Stomach smooth muscle (tissue), 2 donors: ENCODE results near the gene UAP1L1.

Experiments
- H3K27ac ChIP-seq: one replicate; pipeline ENCODE4 v1.7.0; 2013; ENCODE audit warnings: mild to moderate bottlenecking, low read length, inconsistent platforms
- H3K27me3 ChIP-seq, 2 donors: one replicate each; pipeline ENCODE4 v1.7.0; 2013; ENCODE audit warnings: low read length in 2 of 2; ENCODE audit not compliant: insufficient read depth in 2 of 2, control insufficient read depth in 1 of 2
- H3K36me3 ChIP-seq, 2 donors: one replicate each; pipeline ENCODE4 v1.7.0; 2013; ENCODE audit warnings: low read length in 2 of 2; ENCODE audit not compliant: control insufficient read depth in 2 of 2, insufficient read depth in 2 of 2
- H3K4me1 ChIP-seq: one replicate; pipeline ENCODE4 v1.7.0; 2013; ENCODE audit warnings: low read length; ENCODE audit not compliant: control insufficient read depth, insufficient read depth
- H3K4me3 ChIP-seq, 2 donors: one replicate each; pipeline ENCODE4 v1.7.0; 2013; ENCODE audit warnings: low read length in 2 of 2
- H3K9ac ChIP-seq, 2 donors: one replicate each; pipeline ENCODE4 v1.7.0; 2013; ENCODE audit warnings: low read length in 2 of 2, mild to moderate bottlenecking in 1 of 2
- H3K9me3 ChIP-seq, 2 donors: one replicate each; pipeline ENCODE4 v1.7.0; 2013; ENCODE audit warnings: low read length in 2 of 2; ENCODE audit not compliant: control insufficient read depth in 2 of 2
- donor health status: healthy.
- donor health status: Pancreatic carcinoma.

The UAP1L1 gene

GRCh38 chr9:137107982-137108381, 30.7 kb downstream of the UAP1L1 start:
- Histone ChIP-seq H3K27ac (no peak overlapping the region), H3K36me3 (peaks cover 23 to 38% of the 10 kb centered on the region in 2 donors), H3K9ac (no peak overlapping the region), H3K27me3 (no peaks in the 10 kb centered on the region), H3K4me1 (no peaks in the 10 kb centered on the region), H3K4me3 (no peak overlapping the region), H3K9me3 (no peaks in the 10 kb centered on the region)

- no peaks in the 10 kb centered on the region for H3K27me3 ChIP-seq
- H3K4me1 ChIP-seq = no peaks in the 10 kb centered on the region
- no peaks in the 10 kb centered on the region for H3K9me3 ChIP-seq
- H3K4me3 ChIP-seq = no peak overlapping the region
- no peak overlapping the region for H3K27ac ChIP-seq
- H3K9ac ChIP-seq = no peak overlapping the region
- peaks cover 15 to 30% of the 10 kb centered on the region in 2 donors for H3K36me3 ChIP-seq
Observed at GRCh38 chr9:137108608-137109249, 31.4 kb downstream of the UAP1L1 start.

GRCh38 chr9:137109250-137110146, 32.2 kb downstream of the UAP1L1 start:
- Histone ChIP-seq H3K36me3 (peaks cover 10 to 25% of the 10 kb centered on the region in 2 donors), H3K27ac (no peak overlapping the region), H3K4me3 (no peak overlapping the region), H3K4me1 (no peaks in the 10 kb centered on the region), H3K9me3 (no peaks in the 10 kb centered on the region), H3K9ac (no peak overlapping the region), H3K27me3 (no peaks in the 10 kb centered on the region)

- H3K27me3 ChIP-seq = no peaks in the 10 kb centered on the region
- H3K27ac ChIP-seq = no peak overlapping the region
- no peak overlapping the region for H3K4me3 ChIP-seq
- no peak overlapping the region for H3K9ac ChIP-seq
- H3K9me3 ChIP-seq = no peaks in the 10 kb centered on the region
- peaks cover 5 to 19% of the 10 kb centered on the region in 2 donors for H3K36me3 ChIP-seq
- peaks cover 6% of the 10 kb centered on the region for H3K4me1 ChIP-seq
Observed at GRCh38 chr9:137110147-137110910, 33.0 kb downstream of the UAP1L1 start.

- Histone ChIP-seq H3K4me1 (peaks cover 6% of the 10 kb centered on the region), H3K4me3 (no peak overlapping the region), H3K36me3 (peaks cover 0 to 16% of the 10 kb centered on the region in 2 donors), H3K9ac (no peak overlapping the region), H3K27me3 (peaks cover 0 to 4% of the 10 kb centered on the region in 2 donors), H3K27ac (no peak overlapping the region), H3K9me3 (no peaks in the 10 kb centered on the region)
Observed at GRCh38 chr9:137110911-137111787, 33.8 kb downstream of the UAP1L1 start.

- Histone ChIP-seq H3K4me1 (peaks cover 6% of the 10 kb centered on the region), H3K4me3 (no peak overlapping the region), H3K9me3 (no peaks in the 10 kb centered on the region), H3K27ac (no peak overlapping the region), H3K36me3 (peaks cover 0 to 11% of the 10 kb centered on the region in 2 donors), H3K27me3 (peaks cover 0 to 5% of the 10 kb centered on the region in 2 donors), H3K9ac (no peak overlapping the region)
Observed at GRCh38 chr9:137111788-137112563, 34.7 kb downstream of the UAP1L1 start.

- Histone ChIP-seq H3K36me3 (peaks cover 0 to 9% of the 10 kb centered on the region in 2 donors), H3K4me1 (peaks cover 6% of the 10 kb centered on the region), H3K4me3 (no peak overlapping the region)
Observed at GRCh38 chr9:137112564-137113384, 35.5 kb downstream of the UAP1L1 start.

GRCh38 chr9:137113385-137114159, 36.3 kb downstream of the UAP1L1 start:
- H3K27ac ChIP-seq = no peak overlapping the region
- peaks cover 0 to 7% of the 10 kb centered on the region in 2 donors for H3K36me3 ChIP-seq
- H3K9ac ChIP-seq = no peak overlapping the region
- peaks cover 6% of the 10 kb centered on the region for H3K4me1 ChIP-seq
- H3K27me3 ChIP-seq = peaks cover 0 to 5% of the 10 kb centered on the region in 2 donors
- H3K4me3 ChIP-seq = peak overlapping the region in 1 of 2 donors; percentile 29
- H3K9me3 ChIP-seq = no peaks in the 10 kb centered on the region

More at GRCh38 chr9:137112564-137113384, 35.5 kb downstream of the UAP1L1 start:
- Histone ChIP-seq H3K27ac (no peak overlapping the region), H3K9ac (no peak overlapping the region), H3K27me3 (peaks cover 0 to 5% of the 10 kb centered on the region in 2 donors), H3K9me3 (no peaks in the 10 kb centered on the region)
